Medulla oblongata (tissue), 1 donor: ENCODE measurements around the gene CABP2.
A peak's percentile ranks its signal among the peaks of the same experiment; 100 is the strongest.
"Not testable (repeated sequence)": the region's sequence is repeated elsewhere in the genome, so short reads cannot be mapped to it uniquely, and the experiment has no call there.

Experiments used
- DNase-seq: peaks from one replicate; pipeline ENCODE4 v3.0.0-alpha.2; 2015; ENCODE audit errors: extremely low spot score

CABP2 gene

GRCh38 chr11:67538823-67539505 lies 15.7 kb upstream of the CABP2 start:
- no peak for DNase-seq

GRCh38 chr11:67538306-67538705 lies 15.1 kb upstream of the CABP2 start:
- no peak for DNase-seq

- DNase-seq: no peak
Observed at GRCh38 chr11:67535561-67535960, 12.3 kb upstream of the CABP2 start.

- no peak for DNase-seq
Observed at GRCh38 chr11:67534070-67534679, 10.9 kb upstream of the CABP2 start.

GRCh38 chr11:67532889-67533288 lies 9.6 kb upstream of the CABP2 start:
- no peak for DNase-seq

GRCh38 chr11:67530282-67530592 lies 7.0 kb upstream of the CABP2 start:
- DNase-seq: no peak

GRCh38 chr11:67528376-67528775 lies 5.1 kb upstream of the CABP2 start:
- DNase-seq: no peak

GRCh38 chr11:67525275-67525976 lies 2.2 kb upstream of the CABP2 start:
- no peak for DNase-seq

GRCh38 chr11:67524480-67524808 lies 1.2 kb upstream of the CABP2 start:
- DNase-seq: no peak

- no peak for DNase-seq
Observed at GRCh38 chr11:67523556-67524479, 572 bp upstream of the CABP2 start.

- no peak for DNase-seq
Observed at GRCh38 chr11:67522338-67522737, 908 bp downstream of the CABP2 start.

- DNase-seq: no peak
Observed at GRCh38 chr11:67521924-67522323, 1.3 kb downstream of the CABP2 start.

- no peak for DNase-seq
Observed at GRCh38 chr11:67520856-67521824, 2.1 kb downstream of the CABP2 start.

GRCh38 chr11:67519726-67520125 lies 3.5 kb downstream of the CABP2 start:
- DNase-seq: no peak

GRCh38 chr11:67517784-67518552 lies 5.3 kb downstream of the CABP2 start:
- DNase-seq: no peak

- DNase-seq: no peak
Observed at GRCh38 chr11:67516806-67517205, 6.4 kb downstream of the CABP2 start.

GRCh38 chr11:67514116-67514515 lies 9.1 kb downstream of the CABP2 start:
- DNase-seq: no peak

GRCh38 chr11:67511558-67511957 lies 11.7 kb downstream of the CABP2 start:
- not testable (repeated sequence) for DNase-seq

- no peak for DNase-seq
Observed at GRCh38 chr11:67510023-67510345, 13.3 kb downstream of the CABP2 start.

- DNase-seq: peak; percentile 97
Observed at GRCh38 chr11:67508486-67509121, 14.6 kb downstream of the CABP2 start.
